ENCODE measurements around the gene FGF6.
A peak's percentile ranks its signal among the peaks of the same experiment; 100 is the strongest.

FGF6 gene

GRCh38 chr12:4435537-4435936 lies 10.1 kb downstream of the FGF6 start:
- H4K20me1 ChIP-seq (ENCODE audit: insufficient read depth, low read length): no peaks in the 10 kb centered on the region
- no peak overlapping the region for H3K4me2 ChIP-seq (ENCODE audit: low read depth, low read length)
- no peak for DNase-seq
- 0 out of 2 replicates have a peak, but pooled peaks cover 7% of the 10 kb centered on the region for H3K4me1 ChIP-seq (ENCODE audit: low read length)
- H3K36me3 ChIP-seq (replicated peaks; ENCODE audit: insufficient read depth, low read length): no peaks in the 10 kb centered on the region
- TF ChIP-seq EZH2phosphoT487 (IDR thresholded peaks at IDR 0.05; ENCODE audit: low read length) (no peak), EZH2 (optimal IDR thresholded peaks at IDR 0.05; ENCODE audit: low read depth, low read length) (no peak), CTCF (IDR thresholded peaks at IDR 0.05; ENCODE audit: low read length) (no peak)
- no peaks in the 10 kb centered on the region for H3K79me2 ChIP-seq (ENCODE audit: low read length)
- H3K27me3 ChIP-seq (replicated peaks; ENCODE audit: insufficient read depth, low read length): peaks cover 6% of the 10 kb centered on the region
- H3K9me2 ChIP-seq (replicated peaks; ENCODE audit: insufficient read depth, low read length): no peaks in the 10 kb centered on the region
- no peak overlapping the region for H3K4me3 ChIP-seq (ENCODE audit: low read length)
- H2AFZ ChIP-seq (ENCODE audit: low read length): 0 out of 2 replicates have a peak overlapping the region, but pooled peaks have one; percentile 33
- H3K27ac ChIP-seq (ENCODE audit: low read length): no peak overlapping the region
- no peaks in the 10 kb centered on the region for H3F3A ChIP-seq (ENCODE audit: insufficient read depth, low read length)
- H3K9me3 ChIP-seq (replicated peaks; ENCODE audit: insufficient read depth, low read length): no peaks in the 10 kb centered on the region
- H3K9ac ChIP-seq (ENCODE audit: low read length): no peak overlapping the region

- TF ChIP-seq EZH2phosphoT487 (IDR thresholded peaks at IDR 0.05; ENCODE audit: low read length): no peak
- no peak for TF ChIP-seq CTCF (IDR thresholded peaks at IDR 0.05; ENCODE audit: low read length)
- TF ChIP-seq EZH2 (optimal IDR thresholded peaks at IDR 0.05; ENCODE audit: low read depth, low read length): no peak
- no peaks in the 10 kb centered on the region for H4K20me1 ChIP-seq (ENCODE audit: insufficient read depth, low read length)
- no peaks in the 10 kb centered on the region for H3F3A ChIP-seq (ENCODE audit: insufficient read depth, low read length)
- H3K9me3 ChIP-seq (replicated peaks; ENCODE audit: insufficient read depth, low read length): no peaks in the 10 kb centered on the region
- H3K9ac ChIP-seq (ENCODE audit: low read length): no peak overlapping the region
- H3K4me2 ChIP-seq (ENCODE audit: low read depth, low read length): no peak overlapping the region
- no peak overlapping the region for H3K27ac ChIP-seq (ENCODE audit: low read length)
- no peak for DNase-seq
- 0 out of 2 replicates have a peak, but pooled peaks cover 7% of the 10 kb centered on the region for H3K4me1 ChIP-seq (ENCODE audit: low read length)
- no peak overlapping the region for H3K4me3 ChIP-seq (ENCODE audit: low read length)
- no peaks in the 10 kb centered on the region for H3K36me3 ChIP-seq (replicated peaks; ENCODE audit: insufficient read depth, low read length)
- no peak overlapping the region for H2AFZ ChIP-seq (ENCODE audit: low read length)
- H3K9me2 ChIP-seq (replicated peaks; ENCODE audit: insufficient read depth, low read length): no peaks in the 10 kb centered on the region
- no peaks in the 10 kb centered on the region for H3K79me2 ChIP-seq (ENCODE audit: low read length)
- peaks cover 6% of the 10 kb centered on the region for H3K27me3 ChIP-seq (replicated peaks; ENCODE audit: insufficient read depth, low read length)
These were observed 10.7 kb downstream of the FGF6 start for GRCh38 chr12:4434706-4435425.

- DNase-seq: no peak
- H3K79me2 ChIP-seq (ENCODE audit: low read length): no peaks in the 10 kb centered on the region
- 0 out of 2 replicates have a peak, but pooled peaks cover 4% of the 10 kb centered on the region for H3K4me1 ChIP-seq (ENCODE audit: low read length)
- H3K27me3 ChIP-seq (replicated peaks; ENCODE audit: insufficient read depth, low read length): peaks cover 6% of the 10 kb centered on the region
- TF ChIP-seq EZH2 (optimal IDR thresholded peaks at IDR 0.05; ENCODE audit: low read depth, low read length): no peak
- no peak for TF ChIP-seq CTCF (IDR thresholded peaks at IDR 0.05; ENCODE audit: low read length)
- no peak for TF ChIP-seq EZH2phosphoT487 (IDR thresholded peaks at IDR 0.05; ENCODE audit: low read length)
- no peak overlapping the region for H3K4me3 ChIP-seq (ENCODE audit: low read length)
- H3K9me3 ChIP-seq (replicated peaks; ENCODE audit: insufficient read depth, low read length): no peaks in the 10 kb centered on the region
- H3K9ac ChIP-seq (ENCODE audit: low read length): no peak overlapping the region
- no peaks in the 10 kb centered on the region for H3F3A ChIP-seq (ENCODE audit: insufficient read depth, low read length)
- no peaks in the 10 kb centered on the region for H3K36me3 ChIP-seq (replicated peaks; ENCODE audit: insufficient read depth, low read length)
- no peaks in the 10 kb centered on the region for H3K9me2 ChIP-seq (replicated peaks; ENCODE audit: insufficient read depth, low read length)
- no peak overlapping the region for H3K27ac ChIP-seq (ENCODE audit: low read length)
- no peak overlapping the region for H3K4me2 ChIP-seq (ENCODE audit: low read depth, low read length)
- H2AFZ ChIP-seq (ENCODE audit: low read length): no peak overlapping the region
- H4K20me1 ChIP-seq (ENCODE audit: insufficient read depth, low read length): no peaks in the 10 kb centered on the region
These were observed 11.3 kb downstream of the FGF6 start for GRCh38 chr12:4434301-4434700.

Data from MM.1S (cell line).